NT2/D1 (cell line): Measurements from ENCODE around the gene CRELD2.

Source experiments
- DNase-seq: peaks from one replicate; pipeline ENCODE4 v3.0.0-alpha.2; 2011; ENCODE audit warnings: low read depth, low spot score
- H3K27me3 ChIP-seq: 2 replicates; pipeline ENCODE4 v1.6.0; 2011; ENCODE audit warnings: mild to moderate bottlenecking; ENCODE audit not compliant: insufficient read length, insufficient read depth
- H3K36me3 ChIP-seq: 2 replicates; pipeline ENCODE4 v1.6.1; 2011; ENCODE audit warnings: mild to moderate bottlenecking, low read length, mixed read lengths; ENCODE audit not compliant: insufficient read depth, insufficient read length
- H3K4me1 ChIP-seq: 2 replicates; pipeline ENCODE4 v1.5.1; 2011; ENCODE audit not compliant: insufficient read depth, insufficient read length
- H3K4me3 ChIP-seq: 2 replicates; pipeline ENCODE4 v1.5.1; 2011; ENCODE audit warnings: low read depth; ENCODE audit not compliant: insufficient read length
- H3K9ac ChIP-seq: 2 replicates; pipeline ENCODE4 v1.6.0; 2011; ENCODE audit warnings: low read depth; ENCODE audit not compliant: insufficient read length
- H3K9me3 ChIP-seq: 2 replicates; pipeline ENCODE4 v1.5.1; 2011; ENCODE audit warnings: mild to moderate bottlenecking, low read length; ENCODE audit not compliant: insufficient read depth
- SUZ12 ChIP-seq: IDR thresholded peaks from 2 replicates; pipeline ENCODE4 v1.6.1; 2011; ENCODE audit not compliant: insufficient read length, insufficient read depth; ENCODE audit errors: extremely low read depth
- YY1 ChIP-seq: IDR thresholded peaks from 2 replicates; pipeline ENCODE4 v1.6.1; 2011; ENCODE audit not compliant: insufficient read length, insufficient read depth
- ZNF274 ChIP-seq: IDR thresholded peaks from 2 replicates; pipeline ENCODE4 v1.6.1; 2011; ENCODE audit warnings: mild to moderate bottlenecking, low read depth, low read length

Gene CRELD2

GRCh38 chr22:49958931-49959781, 40.7 kb downstream of the CRELD2 start:
- TF ChIP-seq SUZ12 (no peak), YY1 (no peak), ZNF274 (no peak)
- DNase-seq: no peak
- H3K9ac ChIP-seq: peak overlapping the region; percentile 76
- H3K36me3 ChIP-seq: peaks cover 17% of the 10 kb centered on the region
- H3K4me1 ChIP-seq: peaks cover 11% of the 10 kb centered on the region
- peaks cover 3% of the 10 kb centered on the region for H3K27me3 ChIP-seq
- H3K9me3 ChIP-seq: no peaks in the 10 kb centered on the region
- peak overlapping the region; percentile 57 for H3K4me3 ChIP-seq

- H3K4me1 ChIP-seq: peaks cover 11% of the 10 kb centered on the region
- DNase-seq: no peak
- H3K36me3 ChIP-seq: peaks cover 23% of the 10 kb centered on the region
- TF ChIP-seq YY1 (no peak), ZNF274 (no peak)
- H3K9me3 ChIP-seq: no peaks in the 10 kb centered on the region
- H3K4me3 ChIP-seq: peak overlapping the region; percentile 57
- peaks cover 3% of the 10 kb centered on the region for H3K27me3 ChIP-seq
- peak overlapping the region; percentile 76 for H3K9ac ChIP-seq
These were observed 41.3 kb downstream of the CRELD2 start for GRCh38 chr22:49959782-49960158.

- DNase-seq: peak; percentile 78
- Histone ChIP-seq H3K4me3 (peak within 1 kb of the TSS; percentile 75), H3K9ac (peak within 1 kb of the TSS; percentile 88), H3K36me3 (peaks cover 27% of the 10 kb centered on the region), H3K27me3 (peaks cover 3% of the 10 kb centered on the region), H3K4me1 (peaks cover 11% of the 10 kb centered on the region), H3K9me3 (no peaks in the 10 kb centered on the region)
- TF ChIP-seq ZNF274 (no peak), YY1 (no peak), SUZ12 (no peak)
These were observed 41.9 kb downstream of the CRELD2 start, which contains the start of gene PIM3 for GRCh38 chr22:49960159-49961004. PIM3 (plus strand) TSS chr22:49960772; CDS start chr22:49960948, 176 bp downstream.

- Histone ChIP-seq H3K9ac (peak overlapping the region; percentile 88), H3K36me3 (peaks cover 27% of the 10 kb centered on the region), H3K9me3 (no peaks in the 10 kb centered on the region), H3K4me1 (peaks cover 12% of the 10 kb centered on the region), H3K4me3 (peak overlapping the region; percentile 75), H3K27me3 (peaks cover 3% of the 10 kb centered on the region)
- no peak for TF ChIP-seq SUZ12
- TF ChIP-seq ZNF274: no peak
- no peak for TF ChIP-seq YY1
- no peak for DNase-seq
These were observed 42.7 kb downstream of the CRELD2 start for GRCh38 chr22:49961005-49961600.

GRCh38 chr22:49961601-49962011, 43.2 kb downstream of the CRELD2 start:
- peaks cover 3% of the 10 kb centered on the region for H3K27me3 ChIP-seq
- no peaks in the 10 kb centered on the region for H3K9me3 ChIP-seq
- H3K36me3 ChIP-seq: peaks cover 27% of the 10 kb centered on the region
- H3K4me1 ChIP-seq: peaks cover 14% of the 10 kb centered on the region
- TF ChIP-seq SUZ12 (no peak), ZNF274 (no peak), YY1 (no peak)
- no peak for DNase-seq
- peak overlapping the region; percentile 75 for H3K4me3 ChIP-seq
- H3K9ac ChIP-seq: peak overlapping the region; percentile 88

- Histone ChIP-seq H3K9ac (peak overlapping the region; percentile 88), H3K36me3 (peaks cover 27% of the 10 kb centered on the region), H3K9me3 (no peaks in the 10 kb centered on the region), H3K27me3 (peaks cover 3% of the 10 kb centered on the region), H3K4me3 (peak overlapping the region; percentile 75), H3K4me1 (peaks cover 14% of the 10 kb centered on the region)
- TF ChIP-seq ZNF274: no peak
- no peak for TF ChIP-seq SUZ12
- no peak for TF ChIP-seq YY1
- peak; percentile 38 for DNase-seq
These were observed 43.7 kb downstream of the CRELD2 start for GRCh38 chr22:49962012-49962750.
